Keratinocyte (primary cell): ENCODE measurements around the gene NPRL2. TPM values are rescaled to one million over a fixed set of nuclear protein-coding genes. Genes with fewer than 3 reads are reported as not detected.

Source experiments
- DNase-seq: peaks from one replicate; pipeline ENCODE4 v3.0.0-alpha.2; 2011; ENCODE audit warnings: low read depth, missing footprints, low spot score
- FAIRE-seq: peaks from 2 replicates; lab custom pipeline; 2011; peaks lifted over from hg19 to GRCh38; lab: Jason Lieb, UNC
- H2AFZ ChIP-seq: 2 replicates; pipeline ENCODE4 v1.6.0; 2012; ENCODE audit warnings: low read length, control low read depth, inconsistent platforms; ENCODE audit not compliant: control insufficient read depth
- H3K27ac ChIP-seq: 2 replicates; pipeline ENCODE4 v1.5.1; 2011; ENCODE audit warnings: low read length; ENCODE audit not compliant: control insufficient read depth, insufficient read depth
- H3K27me3 ChIP-seq: 3 replicates; pipeline ENCODE4 v1.6.0; 2011; ENCODE audit warnings: low read length; ENCODE audit not compliant: control insufficient read depth, insufficient read depth; ENCODE audit errors: extremely low read depth
- H3K36me3 ChIP-seq, 2 experiments: 2 replicates in 1 of 2; 3 replicates in 1 of 2; pipeline ENCODE4 v1.5.1; 2011; ENCODE audit warnings: low read length in 2 of 2, mild to moderate bottlenecking in 1 of 2; ENCODE audit not compliant: control insufficient read depth in 2 of 2, insufficient read depth in 2 of 2; ENCODE audit errors: extremely low read depth in 1 of 2
- H3K4me1 ChIP-seq: 3 replicates; pipeline ENCODE4 v1.5.1; 2011; ENCODE audit warnings: low read length; ENCODE audit not compliant: control insufficient read depth, insufficient read depth; ENCODE audit errors: extremely low read depth
- H3K4me2 ChIP-seq: 3 replicates; pipeline ENCODE4 v1.6.0; 2011; ENCODE audit warnings: low read depth, low read length; ENCODE audit not compliant: control insufficient read depth, insufficient read depth; ENCODE audit errors: extremely low read depth
- H3K4me3 ChIP-seq, 3 experiments: fragments of 200-600 bp in 1 of 3; sonication (generic) in 1 of 3; 2 replicates in 2 of 3; 3 replicates in 1 of 3; pipeline ENCODE4 v1.5.1; 2011 to 2016; ENCODE audit warnings: low read length in 3 of 3, mild to moderate bottlenecking in 3 of 3, control low read depth in 2 of 3, inconsistent platforms in 1 of 3, low read depth in 1 of 3, mixed read lengths in 1 of 3, mixed run types in 1 of 3, moderate library complexity in 1 of 3; ENCODE audit not compliant: control insufficient read depth in 2 of 3, insufficient read depth in 2 of 3; ENCODE audit errors: extremely low read depth in 1 of 3
- H3K79me2 ChIP-seq: 2 replicates; pipeline ENCODE4 v1.6.0; 2012; ENCODE audit warnings: low read length; ENCODE audit not compliant: control insufficient read depth, insufficient read depth
- H3K9ac ChIP-seq: 3 replicates; pipeline ENCODE4 v1.6.0; 2011; ENCODE audit warnings: low read length; ENCODE audit not compliant: control insufficient read depth, insufficient read depth; ENCODE audit errors: extremely low read depth
- H3K9me1 ChIP-seq: 3 replicates; pipeline ENCODE4 v1.6.0; 2011; ENCODE audit warnings: low read length; ENCODE audit not compliant: control insufficient read depth, insufficient read depth; ENCODE audit errors: extremely low read depth
- H3K9me3 ChIP-seq: 2 replicates; pipeline ENCODE4 v1.5.1; 2012; ENCODE audit warnings: low read depth, low read length; ENCODE audit not compliant: control insufficient read depth
- H4K20me1 ChIP-seq: 3 replicates; pipeline ENCODE4 v1.6.0; 2011; ENCODE audit warnings: low read length; ENCODE audit not compliant: control insufficient read depth, insufficient read depth; ENCODE audit errors: extremely low read depth
- CTCF ChIP-seq, 3 experiments: IDR thresholded peaks in 1 of 3; conservative IDR thresholded peaks in 1 of 3; optimal IDR thresholded peaks in 1 of 3; 2 replicates in 2 of 3; 3 replicates in 1 of 3; pipeline versions ENCODE3 to v1.5.1; 2011; ENCODE audit warnings: low read length in 3 of 3, mild to moderate bottlenecking in 3 of 3, moderate library complexity in 2 of 3, control low read depth in 1 of 3, inconsistent platforms in 1 of 3; ENCODE audit not compliant: insufficient read depth in 2 of 3; ENCODE audit errors: extremely low read depth in 1 of 3
- EZH2 ChIP-seq: IDR thresholded peaks from one replicate; pipeline ENCODE4 v1.6.1; 2012; ENCODE audit warnings: inconsistent platforms, mild to moderate bottlenecking, low read length, moderate library complexity
- dilution Hi-C: fragments of 300-500 bp; cut with MboI; formaldehyde crosslinking; loops from one replicate; pipeline ENCODE4 v1.7.0; 2020; ENCODE audit warnings: low sequenced_read_pairs; ENCODE audit not compliant: extremely low pct_ligation_motif_present
- polyA plus RNA-seq, 5 experiments: library from polyadenylated mRNA; depleted of rRNA in 3 of 5; stranded (reverse) in 3 of 5; stranded (forward) in 1 of 5; unstranded in 1 of 5; fragments of >200 nt; gene quantifications; 1 replicate in 1 of 5; 2 replicates in 3 of 5; 3 replicates in 1 of 5; pipeline versions ENCODE4 v1.2.1 to v1.2.3, GENCODE V29; 2011 to 2012; ENCODE audit warnings: missing spikeins in 2 of 5, low read depth in 1 of 5, low replicate concordance in 1 of 5

Gene NPRL2
- polyA plus RNA-seq, 1 donor (not counting 4 experiments of a cell fraction or from before 2014, with no cell fraction given): 20.6 TPM

- Histone ChIP-seq H4K20me1 (no peaks in the 10 kb centered on the region), H3K27ac (peak overlapping the region; percentile 61), H3K36me3 (peaks cover 1% of the 10 kb centered on the region in 2 experiments), H3K4me3 (peak overlapping the region; percentile 44 to 74 (median 69)), H3K4me2 (peak overlapping the region; percentile 92), H3K9me1 (no peaks in the 10 kb centered on the region), H3K4me1 (peaks cover 46% of the 10 kb centered on the region), H3K9me3 (no peaks in the 10 kb centered on the region), H3K79me2 (peaks cover 29% of the 10 kb centered on the region), H3K27me3 (no peaks in the 10 kb centered on the region), H3K9ac (peak overlapping the region; percentile 71), H2AFZ (no peak overlapping the region)
- TF ChIP-seq EZH2 (no peak), CTCF (optimal IDR thresholded peaks at IDR 0.05 in 1 of 3, IDR thresholded peaks at IDR 0.05 in 1 of 3, conservative IDR thresholded peaks at IDR 0.05 in 1 of 3; ENCODE audit: extremely low read depth in 1 of 3, insufficient read depth in 2 of 3, low read length in 3 of 3) (no peak)
- DNase-seq: no peak
- dilution Hi-C loops: no loop called here
- peak; percentile 5 for FAIRE-seq
Measured at GRCh38 chr3:50339485-50340146, 11.0 kb downstream of the NPRL2 start.

DNA sequence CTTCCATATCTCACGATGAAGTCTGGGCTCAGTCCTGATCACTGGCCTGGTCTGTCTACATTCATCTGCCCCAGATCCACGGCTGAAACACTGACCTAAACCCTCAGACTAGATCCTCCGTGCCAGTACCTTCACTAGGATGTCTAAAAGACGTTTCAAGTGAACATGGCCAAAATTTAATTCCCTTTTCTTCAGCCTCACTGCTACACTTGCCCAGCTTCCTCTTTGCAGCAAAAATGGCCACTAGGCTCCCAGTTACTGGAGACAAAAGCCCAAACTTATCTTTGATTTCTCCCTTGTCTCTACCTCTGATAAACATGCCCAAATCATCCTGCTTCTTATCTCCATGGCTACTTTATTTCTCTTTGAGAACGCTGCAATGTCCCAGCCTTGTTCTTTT is 11.6 kb downstream of the NPRL2 start:
- no peak overlapping the region for H2AFZ ChIP-seq
- H3K27me3 ChIP-seq: no peaks in the 10 kb centered on the region
- FAIRE-seq (no peak), DNase-seq (no peak)
- H3K4me1 ChIP-seq: peaks cover 49% of the 10 kb centered on the region
- peaks cover 6 to 8% of the 10 kb centered on the region in 2 experiments for H3K36me3 ChIP-seq
- H3K79me2 ChIP-seq: peaks cover 35% of the 10 kb centered on the region
- no peak overlapping the region for H3K27ac ChIP-seq
- H3K9ac ChIP-seq: peak overlapping the region; percentile 19
- H4K20me1 ChIP-seq: peaks cover 2% of the 10 kb centered on the region
- no peak for TF ChIP-seq CTCF (optimal IDR thresholded peaks at IDR 0.05 in 1 of 3, IDR thresholded peaks at IDR 0.05 in 1 of 3, conservative IDR thresholded peaks at IDR 0.05 in 1 of 3; ENCODE audit: extremely low read depth in 1 of 3, insufficient read depth in 2 of 3, low read length in 3 of 3)
- no peak for TF ChIP-seq EZH2
- H3K4me2 ChIP-seq: peak overlapping the region; percentile 7
- dilution Hi-C loops: no loop called here
- H3K4me3 ChIP-seq: no peak overlapping the region
- H3K9me3 ChIP-seq: no peaks in the 10 kb centered on the region
- H3K9me1 ChIP-seq: no peaks in the 10 kb centered on the region
